ENCODE data around the gene IFI27. TPM values are rescaled to one million over a fixed set of nuclear protein-coding genes. Genes with fewer than 3 reads are reported as not detected.

IFI27 gene
- total RNA-seq, 1 donor: 80.7 TPM

DNA sequence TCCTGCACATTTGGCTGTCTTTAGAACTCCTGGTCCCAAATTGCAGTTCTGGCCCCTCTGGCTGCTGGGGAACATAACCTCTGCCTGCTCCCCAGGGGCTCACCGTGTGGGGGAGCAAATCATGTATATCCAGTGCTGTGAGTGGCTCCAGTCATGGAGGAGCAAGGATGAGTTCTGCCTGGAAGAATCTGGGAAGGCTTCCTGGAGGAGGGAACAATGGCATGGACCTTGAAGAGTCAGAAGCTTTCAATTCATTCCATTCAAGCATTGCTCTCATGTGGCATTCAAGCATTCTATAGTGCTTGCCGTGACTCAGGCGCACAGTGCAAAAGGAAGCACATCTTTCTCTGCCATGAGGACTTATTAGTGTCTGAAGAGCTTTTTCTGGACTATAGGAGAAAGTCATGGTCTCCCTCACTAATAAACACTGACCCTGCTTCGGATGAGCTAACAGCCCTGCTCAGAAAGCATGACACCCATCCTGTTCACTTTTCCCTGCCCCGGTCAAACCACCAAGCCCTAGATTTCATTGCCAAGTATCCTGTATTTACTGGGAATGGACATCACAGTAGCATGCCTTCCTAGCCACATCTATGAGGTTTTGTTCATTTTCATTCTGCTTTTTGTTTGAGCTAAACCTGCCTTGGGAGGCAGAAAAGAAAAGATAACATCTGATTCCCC is 3.5 kb downstream of the IFI27 start:
- DNase-seq (ENCODE audit: insufficient read length, low spot score, missing footprints): peak; percentile 88

DNA sequence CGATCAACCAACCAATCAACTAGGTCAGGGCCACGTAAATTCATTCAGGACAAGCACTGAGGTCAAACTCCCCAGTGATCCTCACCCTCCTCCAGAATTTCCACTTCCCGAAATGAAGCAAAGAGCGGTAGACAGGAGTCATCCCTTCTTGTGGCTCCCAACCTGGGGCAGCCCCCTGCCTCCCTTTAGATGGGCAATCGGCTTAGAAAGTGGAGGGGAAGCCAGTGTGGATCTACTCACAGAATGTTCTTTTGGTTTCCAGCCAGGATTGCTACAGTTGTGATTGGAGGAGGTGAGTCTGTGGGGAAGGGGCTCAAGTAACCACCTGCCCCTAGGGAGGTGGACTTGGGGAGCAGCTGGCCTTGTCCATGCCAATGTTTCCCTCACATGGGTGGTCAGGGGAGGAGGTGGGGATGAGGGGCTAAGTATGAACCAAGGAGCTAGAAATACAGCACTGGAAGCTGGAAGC is 4.1 kb downstream of the IFI27 start:
- H2AFZ ChIP-seq (ENCODE audit: low read length): no peak overlapping the region
- no peaks in the 10 kb centered on the region for H3K36me3 ChIP-seq (ENCODE audit: insufficient read depth, low read length)
- peaks cover 5% of the 10 kb centered on the region for H3K9me3 ChIP-seq (ENCODE audit: low read depth, low read length)
- peak; percentile 76 for DNase-seq (ENCODE audit: insufficient read length, low spot score, missing footprints)
- H3K4me1 ChIP-seq (ENCODE audit: insufficient read depth, low read length): peaks cover 18% of the 10 kb centered on the region
- no peak overlapping the region for H3K4me2 ChIP-seq (ENCODE audit: insufficient read depth, low read length)
- no peak overlapping the region for H3K27ac ChIP-seq (ENCODE audit: low read depth, low read length)
- H4K20me1 ChIP-seq (ENCODE audit: insufficient read depth, low read length): no peaks in the 10 kb centered on the region
- peaks cover 17% of the 10 kb centered on the region for H3K27me3 ChIP-seq (ENCODE audit: insufficient read depth, low read length)
- no peaks in the 10 kb centered on the region for H3K79me2 ChIP-seq (ENCODE audit: insufficient read depth, low read length)
- TF ChIP-seq, protein P1, sequence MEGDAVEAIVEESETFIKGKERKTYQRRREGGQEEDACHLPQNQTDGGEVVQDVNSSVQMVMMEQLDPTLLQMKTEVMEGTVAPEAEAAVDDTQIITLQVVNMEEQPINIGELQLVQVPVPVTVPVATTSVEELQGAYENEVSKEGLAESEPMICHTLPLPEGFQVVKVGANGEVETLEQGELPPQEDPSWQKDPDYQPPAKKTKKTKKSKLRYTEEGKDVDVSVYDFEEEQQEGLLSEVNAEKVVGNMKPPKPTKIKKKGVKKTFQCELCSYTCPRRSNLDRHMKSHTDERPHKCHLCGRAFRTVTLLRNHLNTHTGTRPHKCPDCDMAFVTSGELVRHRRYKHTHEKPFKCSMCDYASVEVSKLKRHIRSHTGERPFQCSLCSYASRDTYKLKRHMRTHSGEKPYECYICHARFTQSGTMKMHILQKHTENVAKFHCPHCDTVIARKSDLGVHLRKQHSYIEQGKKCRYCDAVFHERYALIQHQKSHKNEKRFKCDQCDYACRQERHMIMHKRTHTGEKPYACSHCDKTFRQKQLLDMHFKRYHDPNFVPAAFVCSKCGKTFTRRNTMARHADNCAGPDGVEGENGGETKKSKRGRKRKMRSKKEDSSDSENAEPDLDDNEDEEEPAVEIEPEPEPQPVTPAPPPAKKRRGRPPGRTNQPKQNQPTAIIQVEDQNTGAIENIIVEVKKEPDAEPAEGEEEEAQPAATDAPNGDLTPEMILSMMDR (IDR thresholded peaks at IDR 0.05; ENCODE audit: extremely low read depth, low read depth, low read length): no peak
- H3K4me3 ChIP-seq (ENCODE audit: insufficient read depth, low read length): no peak overlapping the region

More for the DNA sequence above, 3.5 kb downstream of the IFI27 start:
- no peaks in the 10 kb centered on the region for H3K79me2 ChIP-seq (ENCODE audit: insufficient read depth, low read length)
- no peaks in the 10 kb centered on the region for H3K9me3 ChIP-seq (ENCODE audit: low read depth, low read length)
- TF ChIP-seq, protein P1 (IDR thresholded peaks at IDR 0.05; ENCODE audit: extremely low read depth, low read depth, low read length): no peak
- no peaks in the 10 kb centered on the region for H3K36me3 ChIP-seq (ENCODE audit: insufficient read depth, low read length)
- peaks cover 17% of the 10 kb centered on the region for H3K27me3 ChIP-seq (ENCODE audit: insufficient read depth, low read length)
- no peak overlapping the region for H2AFZ ChIP-seq (ENCODE audit: low read length)
- H4K20me1 ChIP-seq (ENCODE audit: insufficient read depth, low read length): no peaks in the 10 kb centered on the region
- no peak overlapping the region for H3K4me2 ChIP-seq (ENCODE audit: insufficient read depth, low read length)
- H3K4me3 ChIP-seq (ENCODE audit: insufficient read depth, low read length): no peak overlapping the region
- peaks cover 18% of the 10 kb centered on the region for H3K4me1 ChIP-seq (ENCODE audit: insufficient read depth, low read length)
- peak overlapping the region; percentile 8 for H3K27ac ChIP-seq (ENCODE audit: low read depth, low read length)

DNA sequence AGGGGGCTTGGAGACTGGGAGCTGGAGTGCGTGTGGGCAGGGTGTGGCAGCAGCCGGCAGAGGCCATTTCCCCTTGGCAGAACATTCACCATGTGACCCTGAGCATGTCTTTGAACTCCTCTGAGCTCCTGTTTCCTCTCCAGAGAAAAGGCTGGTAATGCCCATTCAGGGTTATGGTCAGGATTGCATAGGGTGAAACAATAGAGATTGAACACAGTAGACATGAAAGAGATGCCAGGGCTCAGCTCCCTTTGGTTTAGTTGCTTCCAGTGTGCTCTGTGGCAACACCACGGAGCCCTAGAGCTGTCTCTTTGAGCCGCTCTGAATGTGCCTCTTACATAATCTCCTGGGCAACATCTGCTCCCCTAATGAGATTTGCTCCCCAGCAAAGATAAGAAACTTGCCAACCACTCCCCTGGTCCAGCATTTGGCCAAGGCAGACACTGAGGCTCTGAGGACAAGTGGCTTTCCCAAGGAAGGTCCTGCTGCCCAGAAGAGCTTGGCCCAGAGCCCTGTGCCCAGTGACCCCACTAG is 4.6 kb downstream of the IFI27 start:
- Histone ChIP-seq H2AFZ (ENCODE audit: low read length) (no peak overlapping the region), H3K4me1 (ENCODE audit: insufficient read depth, low read length) (peaks cover 18% of the 10 kb centered on the region), H3K36me3 (ENCODE audit: insufficient read depth, low read length) (no peaks in the 10 kb centered on the region), H3K27ac (ENCODE audit: low read depth, low read length) (no peak overlapping the region), H3K4me3 (ENCODE audit: insufficient read depth, low read length) (no peak overlapping the region), H3K9me3 (ENCODE audit: low read depth, low read length) (peaks cover 5% of the 10 kb centered on the region), H3K27me3 (ENCODE audit: insufficient read depth, low read length) (peaks cover 17% of the 10 kb centered on the region), H4K20me1 (ENCODE audit: insufficient read depth, low read length) (no peaks in the 10 kb centered on the region), H3K4me2 (ENCODE audit: insufficient read depth, low read length) (no peak overlapping the region), H3K79me2 (ENCODE audit: insufficient read depth, low read length) (no peaks in the 10 kb centered on the region)
- TF ChIP-seq, protein P1 (IDR thresholded peaks at IDR 0.05; ENCODE audit: extremely low read depth, low read depth, low read length): no peak
- DNase-seq (ENCODE audit: insufficient read length, low spot score, missing footprints): peak; percentile 80

DNA sequence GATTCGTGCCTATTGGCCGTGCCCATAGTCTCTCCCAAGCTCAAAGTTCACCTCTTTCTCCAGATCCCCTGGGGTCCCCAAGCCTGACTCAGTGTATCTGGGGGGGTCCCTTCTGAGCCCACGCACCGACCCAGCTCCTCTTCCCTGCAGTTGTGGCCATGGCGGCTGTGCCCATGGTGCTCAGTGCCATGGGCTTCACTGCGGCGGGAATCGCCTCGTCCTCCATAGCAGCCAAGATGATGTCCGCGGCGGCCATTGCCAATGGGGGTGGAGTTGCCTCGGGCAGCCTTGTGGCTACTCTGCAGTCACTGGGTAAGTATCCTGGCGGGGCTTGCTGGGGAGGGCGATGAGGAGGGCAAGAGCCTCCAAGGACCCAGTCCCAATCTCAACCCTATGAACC is 5.1 kb downstream of the IFI27 start:
- H4K20me1 ChIP-seq (ENCODE audit: insufficient read depth, low read length): no peaks in the 10 kb centered on the region
- H2AFZ ChIP-seq (ENCODE audit: low read length): no peak overlapping the region
- H3K4me2 ChIP-seq (ENCODE audit: insufficient read depth, low read length): no peak overlapping the region
- H3K36me3 ChIP-seq (ENCODE audit: insufficient read depth, low read length): no peaks in the 10 kb centered on the region
- H3K4me3 ChIP-seq (ENCODE audit: insufficient read depth, low read length): no peak overlapping the region
- H3K4me1 ChIP-seq (ENCODE audit: insufficient read depth, low read length): peaks cover 21% of the 10 kb centered on the region
- H3K27ac ChIP-seq (ENCODE audit: low read depth, low read length): no peak overlapping the region
- peaks cover 17% of the 10 kb centered on the region for H3K27me3 ChIP-seq (ENCODE audit: insufficient read depth, low read length)
- DNase-seq (ENCODE audit: insufficient read length, low spot score, missing footprints): no peak
- TF ChIP-seq, protein P1 (IDR thresholded peaks at IDR 0.05; ENCODE audit: extremely low read depth, low read depth, low read length): no peak
- peaks cover 5% of the 10 kb centered on the region for H3K9me3 ChIP-seq (ENCODE audit: low read depth, low read length)
- no peaks in the 10 kb centered on the region for H3K79me2 ChIP-seq (ENCODE audit: insufficient read depth, low read length)
